NB4 (cell line): ENCODE data around the gene ZNF652.
A peak's percentile ranks its signal among the peaks of the same experiment; 100 is the strongest.

Source experiments
- MYC ChIP-seq: IDR thresholded peaks from 2 replicates; pipeline ENCODE4 v1.6.1; 2011; ENCODE audit warnings: low read depth, low read length
- POLR2A ChIP-seq: IDR thresholded peaks from 2 replicates; pipeline ENCODE4 v1.6.1; 2011; ENCODE audit warnings: mild to moderate bottlenecking; ENCODE audit not compliant: insufficient read length; ENCODE audit errors: extremely low read depth
- TF ChIP-seq, protein P1 (sequence below): IDR thresholded peaks from one replicate; pipeline ENCODE4 v1.5.1; 2012; ENCODE audit warnings: low read depth, low read length
- TF ChIP-seq, protein P2 (sequence below): IDR thresholded peaks from 2 replicates; pipeline ENCODE4 v1.6.1; 2011; ENCODE audit warnings: low read depth, low read length

DNA sequence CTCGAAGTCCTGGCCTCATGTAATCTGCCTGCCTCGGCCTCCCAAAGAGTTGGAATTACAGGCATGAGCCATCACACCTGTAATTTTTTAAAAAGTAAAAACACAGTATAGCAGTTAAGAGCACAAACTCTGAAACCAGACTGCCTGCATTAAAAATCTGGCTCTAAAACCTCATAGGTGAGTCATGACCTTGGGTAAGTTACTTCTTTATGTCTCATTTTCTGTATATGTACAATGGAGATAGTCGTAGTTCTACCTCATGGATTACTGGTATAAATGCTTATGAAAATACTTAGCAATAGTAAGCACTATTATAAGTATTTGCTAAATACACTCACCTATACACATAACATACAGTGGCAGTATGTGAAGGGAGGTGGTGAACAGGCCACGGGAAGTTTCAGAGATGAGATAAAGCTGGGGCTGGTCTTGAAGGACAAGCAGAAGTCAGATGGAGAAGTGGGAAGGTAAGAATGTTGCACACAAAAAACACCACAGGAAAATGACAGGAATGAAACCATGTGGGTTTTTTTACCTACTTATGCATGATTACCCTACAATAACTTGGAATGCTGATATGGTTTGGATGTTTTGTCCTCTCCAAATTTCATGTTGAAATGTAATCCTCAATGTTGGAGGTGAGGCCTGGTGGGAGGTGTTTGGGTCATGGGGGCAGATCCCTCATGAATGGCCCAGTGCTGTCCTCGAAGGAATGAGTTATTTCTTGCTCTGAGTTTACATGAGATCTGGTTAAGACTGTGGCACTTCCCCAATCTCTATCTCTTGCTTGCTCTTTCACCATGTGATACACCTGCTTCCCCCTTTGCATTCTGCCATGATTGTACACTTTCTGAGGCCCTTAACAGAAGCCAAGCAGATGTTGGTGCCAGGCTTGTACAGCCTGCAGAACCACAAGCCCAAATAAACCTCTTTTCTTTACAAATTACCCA lies 33.9 kb downstream of the ZNF652 start:
- TF ChIP-seq, protein P1, sequence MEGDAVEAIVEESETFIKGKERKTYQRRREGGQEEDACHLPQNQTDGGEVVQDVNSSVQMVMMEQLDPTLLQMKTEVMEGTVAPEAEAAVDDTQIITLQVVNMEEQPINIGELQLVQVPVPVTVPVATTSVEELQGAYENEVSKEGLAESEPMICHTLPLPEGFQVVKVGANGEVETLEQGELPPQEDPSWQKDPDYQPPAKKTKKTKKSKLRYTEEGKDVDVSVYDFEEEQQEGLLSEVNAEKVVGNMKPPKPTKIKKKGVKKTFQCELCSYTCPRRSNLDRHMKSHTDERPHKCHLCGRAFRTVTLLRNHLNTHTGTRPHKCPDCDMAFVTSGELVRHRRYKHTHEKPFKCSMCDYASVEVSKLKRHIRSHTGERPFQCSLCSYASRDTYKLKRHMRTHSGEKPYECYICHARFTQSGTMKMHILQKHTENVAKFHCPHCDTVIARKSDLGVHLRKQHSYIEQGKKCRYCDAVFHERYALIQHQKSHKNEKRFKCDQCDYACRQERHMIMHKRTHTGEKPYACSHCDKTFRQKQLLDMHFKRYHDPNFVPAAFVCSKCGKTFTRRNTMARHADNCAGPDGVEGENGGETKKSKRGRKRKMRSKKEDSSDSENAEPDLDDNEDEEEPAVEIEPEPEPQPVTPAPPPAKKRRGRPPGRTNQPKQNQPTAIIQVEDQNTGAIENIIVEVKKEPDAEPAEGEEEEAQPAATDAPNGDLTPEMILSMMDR: no peak
- no peak for TF ChIP-seq POLR2A
- TF ChIP-seq, protein P2, sequence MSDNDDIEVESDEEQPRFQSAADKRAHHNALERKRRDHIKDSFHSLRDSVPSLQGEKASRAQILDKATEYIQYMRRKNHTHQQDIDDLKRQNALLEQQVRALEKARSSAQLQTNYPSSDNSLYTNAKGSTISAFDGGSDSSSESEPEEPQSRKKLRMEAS: peak; percentile 70
- TF ChIP-seq MYC: peak; percentile 63
